Immature natural killer cell (primary cell): ENCODE results near the gene PAQR3. TPM values are rescaled to one million over a fixed set of nuclear protein-coding genes. Genes with fewer than 3 reads are reported as not detected.
"Not testable (repeated sequence)": the region's sequence is repeated elsewhere in the genome, so short reads cannot be mapped to it uniquely, and the experiment has no call there.

Experiments
- DNase-seq, 3 donors: peaks; one replicate each; pipeline ENCODE4 v3.0.0; 2022; ENCODE audit warnings: mixed read lengths in 1 of 3
- H3K27ac Mint-ChIP-seq, 6 donors: one replicate each; pipeline ENCODE4 v1.8.0; 2020; ENCODE audit warnings: mixed read lengths in 6 of 6, mild to moderate bottlenecking in 5 of 6, inconsistent platforms in 4 of 6, moderate library complexity in 3 of 6
- H3K27me3 Mint-ChIP-seq, 3 donors: one replicate each; pipeline ENCODE4 v1.8.0; 2020 to 2021; ENCODE audit warnings: low read depth in 3 of 3, mild to moderate bottlenecking in 3 of 3, mixed read lengths in 3 of 3, moderate library complexity in 3 of 3, inconsistent platforms in 1 of 3
- H3K36me3 Mint-ChIP-seq, 3 donors: one replicate each; pipeline ENCODE4 v1.8.0; 2020; ENCODE audit warnings: mixed read lengths in 3 of 3, inconsistent platforms in 2 of 3, mild to moderate bottlenecking in 2 of 3
- H3K4me1 Mint-ChIP-seq, 2 donors: one replicate each; pipeline ENCODE4 v1.8.0; 2020; ENCODE audit warnings: inconsistent platforms in 2 of 2, mild to moderate bottlenecking in 2 of 2, mixed read lengths in 2 of 2, moderate library complexity in 1 of 2
- H3K4me3 Mint-ChIP-seq, 5 donors: one replicate each; pipeline ENCODE4 v1.8.0; 2020; ENCODE audit warnings: mild to moderate bottlenecking in 5 of 5, mixed read lengths in 5 of 5, inconsistent platforms in 3 of 5, moderate library complexity in 3 of 5
- H3K9me3 Mint-ChIP-seq, 6 donors: one replicate each; pipeline ENCODE4 v1.8.0; 2020; ENCODE audit warnings: mild to moderate bottlenecking in 6 of 6, mixed read lengths in 6 of 6, inconsistent platforms in 4 of 6, moderate library complexity in 3 of 6
- polyA plus RNA-seq, 3 donors: library from polyadenylated mRNA; unstranded; fragments of 300-500 nt; fragmentation: Illumina TruSeq; gene quantifications; one replicate each; pipeline ENCODE4 v1.2.3, GENCODE V29; 2021

Gene PAQR3
- polyA plus RNA-seq, 3 donors from 2014 or later = 3.5 to 6.1 (median 5.9) TPM

DNA sequence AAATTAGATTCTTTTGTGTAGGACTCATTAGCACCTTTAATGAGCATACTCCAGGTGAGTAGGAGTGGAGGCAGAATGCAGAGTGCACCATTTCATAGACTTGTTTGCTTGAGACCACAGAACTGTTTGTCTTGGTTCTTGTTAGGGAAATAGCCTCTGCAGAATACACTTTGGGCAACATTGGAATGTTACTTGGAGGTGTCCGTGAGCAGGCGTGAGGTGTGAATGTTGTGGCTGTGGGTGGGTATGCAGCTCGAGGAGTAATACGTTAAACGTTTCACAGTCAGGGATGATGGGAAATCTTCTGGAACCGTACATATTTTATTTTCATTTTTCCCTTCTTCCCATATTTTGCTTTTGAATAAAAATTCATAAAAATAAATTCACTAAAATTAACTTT is 31.6 kb downstream of the PAQR3 start:
- no peaks in the 10 kb centered on the region for H3K4me1 Mint-ChIP-seq
- DNase-seq = no peak
- peaks cover 0 to 1% (median 0%) of the 10 kb centered on the region in 3 donors for H3K27me3 Mint-ChIP-seq
- H3K36me3 Mint-ChIP-seq = peaks cover 8 to 21% (median 15%) of the 10 kb centered on the region in 3 donors
- H3K9me3 Mint-ChIP-seq = no peaks in the 10 kb centered on the region
- no peak overlapping the region for H3K4me3 Mint-ChIP-seq
- no peak overlapping the region for H3K27ac Mint-ChIP-seq

DNA sequence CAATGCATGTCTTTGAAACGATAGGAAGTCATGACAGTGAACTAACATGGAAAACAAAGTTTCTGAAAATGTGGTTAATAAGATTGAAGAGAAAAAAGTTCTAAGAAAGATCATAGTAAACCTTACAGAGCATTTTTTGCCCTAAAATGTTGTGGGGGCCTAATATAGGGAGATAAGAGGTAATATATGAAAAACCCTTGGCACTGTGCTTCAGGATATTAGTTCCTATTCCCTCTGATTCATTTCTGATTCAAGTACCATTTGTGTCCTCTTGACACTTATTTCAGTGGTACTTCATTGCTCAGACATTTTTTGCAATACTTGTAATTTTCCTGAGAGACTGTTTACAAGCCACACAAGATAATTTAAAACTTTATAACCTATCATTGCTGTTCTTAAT is 35.1 kb downstream of the PAQR3 start:
- Mint-ChIP-seq H3K4me1 (no peaks in the 10 kb centered on the region), H3K9me3 (no peaks in the 10 kb centered on the region), H3K4me3 (no peak overlapping the region), H3K27me3 (peaks cover 0 to 1% (median 0%) of the 10 kb centered on the region in 3 donors), H3K27ac (no peak overlapping the region), H3K36me3 (peaks cover 0 to 8% (median 2%) of the 10 kb centered on the region in 3 donors)
- no peak for DNase-seq

- H3K4me1 Mint-ChIP-seq = no peaks in the 10 kb centered on the region
- no peaks in the 10 kb centered on the region for H3K9me3 Mint-ChIP-seq
- H3K27me3 Mint-ChIP-seq = peaks cover 0 to 1% (median 0%) of the 10 kb centered on the region in 3 donors
- no peak overlapping the region for H3K4me3 Mint-ChIP-seq
- peaks cover 0 to 7% (median 2%) of the 10 kb centered on the region in 3 donors for H3K36me3 Mint-ChIP-seq
- no peak for DNase-seq
- H3K27ac Mint-ChIP-seq = no peak overlapping the region
Observed at GRCh38 chr4:78902298-78902697, 36.9 kb downstream of the PAQR3 start.

GRCh38 chr4:78901882-78902281 is 37.4 kb downstream of the PAQR3 start:
- DNase-seq = no peak
- Mint-ChIP-seq H3K27me3 (peaks cover 0 to 1% (median 0%) of the 10 kb centered on the region in 3 donors), H3K4me1 (no peaks in the 10 kb centered on the region), H3K36me3 (peaks cover 0 to 7% (median 2%) of the 10 kb centered on the region in 3 donors), H3K4me3 (no peak overlapping the region), H3K9me3 (no peaks in the 10 kb centered on the region), H3K27ac (no peak overlapping the region)

GRCh38 chr4:78899302-78899701 is 39.9 kb downstream of the PAQR3 start:
- Mint-ChIP-seq H3K4me3 (no peak overlapping the region), H3K27me3 (peaks cover 0 to 1% (median 0%) of the 10 kb centered on the region in 3 donors), H3K27ac (no peak overlapping the region), H3K36me3 (peaks cover 3 to 12% (median 9%) of the 10 kb centered on the region in 3 donors), H3K4me1 (no peaks in the 10 kb centered on the region), H3K9me3 (no peaks in the 10 kb centered on the region)
- no peak for DNase-seq

GRCh38 chr4:78889955-78890354 is 49.3 kb downstream of the PAQR3 start:
- H3K4me1 Mint-ChIP-seq = no peaks in the 10 kb centered on the region
- no peak for DNase-seq
- peaks cover 3 to 23% (median 16%) of the 10 kb centered on the region in 3 donors for H3K36me3 Mint-ChIP-seq
- no peaks in the 10 kb centered on the region for H3K27me3 Mint-ChIP-seq
- no peak overlapping the region for H3K4me3 Mint-ChIP-seq
- peak overlapping the region in 1 of 6 donors; percentile 13 for H3K27ac Mint-ChIP-seq
- no peaks in the 10 kb centered on the region for H3K9me3 Mint-ChIP-seq

GRCh38 chr4:78885598-78885997 is 53.6 kb downstream of the PAQR3 start:
- Mint-ChIP-seq H3K36me3 (peaks cover 0 to 13% (median 4%) of the 10 kb centered on the region in 3 donors), H3K27me3 (no peaks in the 10 kb centered on the region), H3K4me3 (no peak overlapping the region), H3K27ac (no peak overlapping the region), H3K9me3 (no peaks in the 10 kb centered on the region), H3K4me1 (no peaks in the 10 kb centered on the region)
- no peak for DNase-seq

GRCh38 chr4:78880874-78881492 is 58.3 kb downstream of the PAQR3 start:
- H3K27me3 Mint-ChIP-seq = no peaks in the 10 kb centered on the region
- no peak overlapping the region for H3K27ac Mint-ChIP-seq
- DNase-seq = no peak
- no peaks in the 10 kb centered on the region for H3K9me3 Mint-ChIP-seq
- H3K4me1 Mint-ChIP-seq = no peaks in the 10 kb centered on the region
- H3K36me3 Mint-ChIP-seq = peaks cover 0 to 10% (median 6%) of the 10 kb centered on the region in 3 donors
- H3K4me3 Mint-ChIP-seq = no peak overlapping the region

DNA sequence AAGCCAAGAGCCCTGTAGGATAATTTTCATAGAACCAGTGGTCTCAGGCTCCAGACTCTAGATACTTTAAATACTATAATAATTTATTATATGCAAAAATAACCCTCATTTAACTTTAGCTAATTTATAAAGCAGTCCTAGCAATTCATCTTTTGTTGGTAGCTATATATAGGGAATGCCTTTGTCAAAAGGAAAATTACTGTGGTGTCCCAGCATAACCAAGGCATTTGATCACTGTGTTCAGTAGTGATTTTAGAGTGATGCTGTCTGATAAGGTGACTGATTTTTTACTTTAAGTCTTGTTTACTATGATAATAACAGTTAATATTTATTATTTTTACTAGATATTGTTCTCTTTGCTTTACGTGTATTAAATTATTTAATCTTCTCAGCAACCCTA is 61.2 kb downstream of the PAQR3 start:
- no peaks in the 10 kb centered on the region for H3K4me1 Mint-ChIP-seq
- peaks cover 4 to 20% (median 9%) of the 10 kb centered on the region in 3 donors for H3K36me3 Mint-ChIP-seq
- H3K27me3 Mint-ChIP-seq = no peaks in the 10 kb centered on the region
- no peak overlapping the region for H3K27ac Mint-ChIP-seq
- no peak overlapping the region for H3K4me3 Mint-ChIP-seq
- no peak for DNase-seq
- no peaks in the 10 kb centered on the region for H3K9me3 Mint-ChIP-seq

DNA sequence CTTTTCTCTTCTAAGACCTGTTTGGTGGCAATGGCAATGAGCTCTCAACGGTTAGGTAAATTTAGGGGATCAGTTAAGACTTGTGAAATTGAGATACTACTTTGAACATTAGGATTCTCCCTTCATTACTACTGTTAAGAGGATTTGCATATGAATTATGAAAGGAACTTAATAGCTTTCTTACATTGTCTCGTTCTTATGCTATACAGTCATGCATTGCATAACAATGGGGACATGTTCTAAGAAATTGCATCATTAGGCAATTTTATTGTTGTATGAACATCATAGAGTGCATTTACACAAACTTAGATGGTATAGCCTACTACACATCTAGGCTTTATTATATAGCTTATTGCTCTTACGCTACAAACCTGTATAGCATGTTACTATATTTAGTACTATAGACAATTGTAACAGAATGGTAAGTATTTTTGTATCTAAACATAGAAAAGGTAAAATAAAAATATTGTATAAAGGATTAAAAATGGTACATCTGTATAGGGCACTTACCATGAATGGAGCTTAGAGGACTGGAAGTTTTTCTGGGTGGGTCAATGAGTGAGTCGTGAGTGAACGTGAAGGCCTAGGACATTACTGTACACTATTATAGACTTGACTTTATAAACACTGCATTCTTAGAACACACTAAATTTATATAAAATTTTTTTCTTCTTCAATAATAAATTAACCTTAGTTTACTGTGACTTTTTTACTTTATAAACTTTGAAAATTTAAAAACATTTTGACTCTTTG is 62.5 kb downstream of the PAQR3 start:
- no peak overlapping the region for H3K4me3 Mint-ChIP-seq
- H3K27ac Mint-ChIP-seq = no peak overlapping the region
- H3K9me3 Mint-ChIP-seq = no peaks in the 10 kb centered on the region
- peaks cover 15 to 32% (median 19%) of the 10 kb centered on the region in 3 donors for H3K36me3 Mint-ChIP-seq
- H3K4me1 Mint-ChIP-seq = no peaks in the 10 kb centered on the region
- DNase-seq = no peak
- H3K27me3 Mint-ChIP-seq = no peaks in the 10 kb centered on the region

DNA sequence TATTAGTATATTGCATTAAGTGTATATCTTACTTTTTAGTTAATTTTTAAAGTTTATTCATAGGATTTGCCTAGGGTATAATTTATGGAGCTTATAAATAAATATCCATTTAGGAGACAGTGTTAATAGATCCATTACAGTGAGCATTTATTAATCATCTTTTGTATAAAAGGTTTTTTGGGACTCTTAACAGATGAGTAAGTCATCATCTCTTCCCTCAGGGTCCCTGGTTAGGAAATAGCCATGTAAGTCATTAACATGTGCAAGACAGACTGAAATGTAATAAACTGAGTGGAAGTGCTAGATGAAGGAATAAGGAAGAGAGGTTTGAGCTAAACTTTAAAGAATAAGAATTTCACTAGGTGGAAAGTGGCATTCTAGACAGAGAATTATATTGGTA is 69.2 kb downstream of the PAQR3 start:
- peaks cover 25 to 30% (median 25%) of the 10 kb centered on the region in 3 donors for H3K36me3 Mint-ChIP-seq
- no peaks in the 10 kb centered on the region for H3K27me3 Mint-ChIP-seq
- H3K4me1 Mint-ChIP-seq = no peaks in the 10 kb centered on the region
- no peak overlapping the region for H3K4me3 Mint-ChIP-seq
- no peak for DNase-seq
- H3K9me3 Mint-ChIP-seq = no peaks in the 10 kb centered on the region
- no peak overlapping the region for H3K27ac Mint-ChIP-seq

DNA sequence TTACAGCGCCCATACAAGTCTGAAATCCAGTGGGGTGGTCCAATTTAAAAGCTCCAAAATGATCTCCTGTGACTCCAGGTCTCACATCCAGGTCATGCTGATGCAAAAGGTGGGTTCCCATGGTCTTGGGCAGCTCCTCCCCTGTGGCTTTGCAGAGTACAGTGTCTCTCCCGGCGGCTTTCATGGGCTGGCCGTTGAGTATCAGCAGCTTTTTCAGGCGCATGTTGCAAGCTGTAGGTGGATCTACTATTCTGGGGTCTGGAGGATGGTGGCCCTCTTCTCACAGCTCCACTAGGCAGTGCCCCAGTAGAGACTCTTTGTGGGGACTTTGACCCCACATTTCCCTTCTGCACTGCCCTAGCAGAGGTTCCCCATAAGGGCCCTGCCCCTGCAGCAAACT is 70.5 kb downstream of the PAQR3 start:
- not testable (repeated sequence) for H3K9me3 Mint-ChIP-seq, H3K27me3 Mint-ChIP-seq, H3K27ac Mint-ChIP-seq, H3K4me3 Mint-ChIP-seq, H3K4me1 Mint-ChIP-seq, DNase-seq
- H3K36me3 Mint-ChIP-seq = peaks cover 22 to 29% (median 25%) of the 10 kb centered on the region in 3 donors

GRCh38 chr4:78865451-78865850 is 73.8 kb downstream of the PAQR3 start:
- Mint-ChIP-seq H3K4me3 (no peak overlapping the region), H3K27ac (no peak overlapping the region), H3K4me1 (peaks cover 0 to 6% of the 10 kb centered on the region in 2 donors), H3K36me3 (peaks cover 6 to 13% (median 8%) of the 10 kb centered on the region in 3 donors), H3K9me3 (no peaks in the 10 kb centered on the region), H3K27me3 (no peaks in the 10 kb centered on the region)
- DNase-seq = no peak

GRCh38 chr4:78864405-78865024 is 74.7 kb downstream of the PAQR3 start:
- Mint-ChIP-seq H3K9me3 (no peaks in the 10 kb centered on the region), H3K4me1 (peaks cover 0 to 6% of the 10 kb centered on the region in 2 donors), H3K27me3 (no peaks in the 10 kb centered on the region), H3K27ac (no peak overlapping the region), H3K4me3 (no peak overlapping the region), H3K36me3 (peaks cover 6 to 18% (median 8%) of the 10 kb centered on the region in 3 donors)
- DNase-seq = peak; percentile 33 to 54 (median 46)
